IMR-90 (cell line): ENCODE data around the gene PIP4K2A. TPM values are rescaled to one million over a fixed set of nuclear protein-coding genes. Genes with fewer than 3 reads are reported as not detected.

Experiments used
- ATAC-seq: fragments of 200-7000 bp; cut with Tn5 transposase; 2 replicates; pipeline ENCODE4 v1.9.1; 2020; ENCODE audit warnings: low read depth, mild to moderate bottlenecking, moderate library complexity
- BruUV-seq: library from RNA; stranded (reverse); fragments of 400-500 nt; replicated peaks from 2 replicates; lab custom pipeline; 2021; lab: Mats Ljungman, UMichigan
- CTCF ChIA-PET: fragments of 300-600 bp; formaldehyde crosslinking; extraction: SDS; loops from one replicate; lab custom pipeline; 2021; ENCODE audit warnings: antibody characterized with exemption; lab: Yijun Ruan, JAX
- POLR2A ChIA-PET: fragments of 300-600 bp; sonication (Branson Sonifier 250); formaldehyde crosslinking; loops from one replicate; lab custom pipeline; 2022; ENCODE audit warnings: antibody characterized with exemption; ENCODE audit not compliant: unreplicated experiment; lab: Charles Lee
- DNase-seq: peaks from one replicate; pipeline ENCODE4 v3.0.0; 2013
- H2AFZ ChIP-seq: replicated peaks from 2 replicates; pipeline ENCODE3; 2013; ENCODE audit warnings: low read length, mild to moderate bottlenecking; ENCODE audit not compliant: poor library complexity
- H2AK5ac ChIP-seq: 2 replicates; pipeline ENCODE4 v1.6.1; 2013; ENCODE audit warnings: low read depth, low read length, inconsistent platforms
- H2AK9ac ChIP-seq: replicated peaks from 2 replicates; pipeline ENCODE3; 2013; ENCODE audit warnings: mild to moderate bottlenecking, low read depth, low read length, moderate library complexity; ENCODE audit not compliant: poor library complexity
- H2BK120ac ChIP-seq: 2 replicates; pipeline ENCODE4 v1.6.1; 2013; ENCODE audit warnings: low read depth, low read length, inconsistent platforms
- H2BK15ac ChIP-seq: 3 replicates; pipeline ENCODE4 v1.6.1; 2013; ENCODE audit warnings: low read depth, low read length, inconsistent platforms
- H2BK20ac ChIP-seq: 2 replicates; pipeline ENCODE4 v1.6.1; 2013; ENCODE audit warnings: low read depth, mild to moderate bottlenecking, inconsistent platforms, low read length, moderate library complexity
- H2BK5ac ChIP-seq: 2 replicates; pipeline ENCODE4 v1.6.1; 2013; ENCODE audit warnings: mild to moderate bottlenecking, low read depth, low read length, inconsistent platforms; ENCODE audit not compliant: poor library complexity, severe bottlenecking
- H3K14ac ChIP-seq: replicated peaks from 2 replicates; pipeline ENCODE4 v1.6.1; 2013; ENCODE audit warnings: low read depth, low read length, inconsistent platforms
- H3K18ac ChIP-seq: 2 replicates; pipeline ENCODE4 v1.6.1; 2013; ENCODE audit warnings: low read depth, low read length, control low read depth
- H3K23ac ChIP-seq: 2 replicates; pipeline ENCODE4 v1.6.1; 2013; ENCODE audit warnings: low read depth, low read length, inconsistent platforms
- H3K27ac ChIP-seq: 2 replicates; pipeline ENCODE4 v1.5.1; 2013; ENCODE audit warnings: mild to moderate bottlenecking, control low read depth, low read length; ENCODE audit not compliant: insufficient read depth
- H3K27me3 ChIP-seq: 2 replicates; pipeline ENCODE4 v1.6.1; 2013; ENCODE audit warnings: low read length; ENCODE audit not compliant: control insufficient read depth, insufficient read depth
- H3K36me3 ChIP-seq: 2 replicates; pipeline ENCODE4 v1.6.1; 2013; ENCODE audit warnings: low read length, mixed read lengths; ENCODE audit not compliant: control insufficient read depth, insufficient read depth
- H3K4ac ChIP-seq: 2 replicates; pipeline ENCODE4 v1.6.1; 2013; ENCODE audit warnings: low read depth, low read length, inconsistent platforms
- H3K4me1 ChIP-seq: 2 replicates; pipeline ENCODE4 v1.6.1; 2013; ENCODE audit warnings: low read length, mixed read lengths; ENCODE audit not compliant: control insufficient read depth, insufficient read depth
- H3K4me2 ChIP-seq: 2 replicates; pipeline ENCODE4 v1.6.1; 2013; ENCODE audit warnings: low read depth, mild to moderate bottlenecking, control low read depth, low read length, moderate library complexity
- H3K4me3 ChIP-seq: 2 replicates; pipeline ENCODE4 v1.5.1; 2013; ENCODE audit warnings: low read depth, mild to moderate bottlenecking, control low read depth, low read length, moderate library complexity; ENCODE audit not compliant: insufficient read depth
- H3K56ac ChIP-seq: 2 replicates; pipeline ENCODE4 v1.6.1; 2013; ENCODE audit warnings: low read length, inconsistent platforms; ENCODE audit not compliant: insufficient read depth; ENCODE audit errors: extremely low read depth
- H3K79me1 ChIP-seq, 2 experiments: 2 replicates each; pipeline ENCODE4 v1.6.1; 2013; ENCODE audit warnings: low read length in 2 of 2, inconsistent platforms in 1 of 2, low read depth in 1 of 2
- H3K9ac ChIP-seq: 2 replicates; pipeline ENCODE4 v1.6.1; 2013; ENCODE audit warnings: low read depth, low read length, control low read depth
- H3K9me1 ChIP-seq: 2 replicates; pipeline ENCODE4 v1.6.1; 2013; ENCODE audit warnings: low read length, inconsistent platforms; ENCODE audit not compliant: insufficient read depth
- H3K9me3 ChIP-seq: 2 replicates; pipeline ENCODE4 v1.6.1; 2013; ENCODE audit warnings: low read length; ENCODE audit not compliant: control insufficient read depth, insufficient read depth
- H4K20me1 ChIP-seq: 2 replicates; pipeline ENCODE4 v1.6.1; 2013; ENCODE audit warnings: low read length, inconsistent platforms; ENCODE audit not compliant: insufficient read depth
- H4K5ac ChIP-seq: 2 replicates; pipeline ENCODE4 v1.6.1; 2013; ENCODE audit warnings: mild to moderate bottlenecking, low read depth, low read length, control low read depth
- H4K8ac ChIP-seq, 2 experiments: 2 replicates each; pipeline ENCODE4 v1.6.1; 2013; ENCODE audit warnings: low read depth in 2 of 2, low read length in 2 of 2, control low read depth in 1 of 2, inconsistent platforms in 1 of 2
- H4K91ac ChIP-seq: 2 replicates; pipeline ENCODE4 v1.6.1; 2013; ENCODE audit warnings: low read depth, low read length, inconsistent platforms; ENCODE audit not compliant: insufficient read depth
- POLR2A ChIP-seq: IDR thresholded peaks from 2 replicates; pipeline ENCODE4 v1.6.1; 2012; ENCODE audit warnings: mild to moderate bottlenecking, low read depth, low read length
- RCOR1 ChIP-seq: IDR thresholded peaks from 2 replicates; pipeline ENCODE4 v1.6.1; 2012; ENCODE audit warnings: mild to moderate bottlenecking, low read length, improper control_type of control experiment; ENCODE audit not compliant: insufficient replicate concordance
- SMC3 ChIP-seq: fragments of 150-350 bp; IDR thresholded peaks from 2 replicates; pipeline ENCODE4 v1.6.1; 2016; ENCODE audit warnings: low read depth, mild to moderate bottlenecking, antibody characterized with exemption, low read length, moderate library complexity
- WGBS, 2 experiments: methylation state at CpG; one replicate each; pipeline versions ENCODE4 v1.1.5 to v1.1.7; 2013; ENCODE audit warnings: missing lambda C conversion rate in 2 of 2; ENCODE audit not compliant: insufficient read length in 1 of 2; ENCODE audit errors: extremely low coverage in 2 of 2; 5-methylcytosine and 5-hydroxymethylcytosine counted together
- dilution Hi-C: fragments of 300-500 bp; cut with HindIII; formaldehyde crosslinking; loops from one replicate; pipeline ENCODE4 v1.14.3; 2018; ENCODE audit warnings: low sequenced_read_pairs; ENCODE audit not compliant: unreplicated experiment
- in situ Hi-C: fragments of 300-500 bp; cut with MboI; formaldehyde crosslinking; loops from 3 replicates; pipeline ENCODE4 v1.14.3; 2019; ENCODE audit warnings: low sequenced_read_pairs, inconsistent platforms, mixed read lengths
- intact Hi-C: fragments of 100-400 bp; cut with micrococcal nuclease; formaldehyde crosslinking; loops from 2 replicates; pipeline ENCODE4 v1.10.0; 2022
- polyA plus RNA-seq, 3 experiments: library from polyadenylated mRNA; depleted of rRNA; stranded (reverse); fragments of >200 nt; gene quantifications; 2 replicates each; pipeline ENCODE4 v1.2.3, GENCODE V29; 2012; ENCODE audit warnings: low replicate concordance in 1 of 3
- total RNA-seq: library from RNA; depleted of rRNA; stranded (reverse); fragments of >200 nt; gene quantifications from 2 replicates; pipeline ENCODE4 v1.2.3, GENCODE V29; 2012

Gene PIP4K2A
- total and polyA plus RNA-seq, 2 of the 4 experiments (the other 2 are of a cell fraction): 9.8 to 18.1 TPM

DNA sequence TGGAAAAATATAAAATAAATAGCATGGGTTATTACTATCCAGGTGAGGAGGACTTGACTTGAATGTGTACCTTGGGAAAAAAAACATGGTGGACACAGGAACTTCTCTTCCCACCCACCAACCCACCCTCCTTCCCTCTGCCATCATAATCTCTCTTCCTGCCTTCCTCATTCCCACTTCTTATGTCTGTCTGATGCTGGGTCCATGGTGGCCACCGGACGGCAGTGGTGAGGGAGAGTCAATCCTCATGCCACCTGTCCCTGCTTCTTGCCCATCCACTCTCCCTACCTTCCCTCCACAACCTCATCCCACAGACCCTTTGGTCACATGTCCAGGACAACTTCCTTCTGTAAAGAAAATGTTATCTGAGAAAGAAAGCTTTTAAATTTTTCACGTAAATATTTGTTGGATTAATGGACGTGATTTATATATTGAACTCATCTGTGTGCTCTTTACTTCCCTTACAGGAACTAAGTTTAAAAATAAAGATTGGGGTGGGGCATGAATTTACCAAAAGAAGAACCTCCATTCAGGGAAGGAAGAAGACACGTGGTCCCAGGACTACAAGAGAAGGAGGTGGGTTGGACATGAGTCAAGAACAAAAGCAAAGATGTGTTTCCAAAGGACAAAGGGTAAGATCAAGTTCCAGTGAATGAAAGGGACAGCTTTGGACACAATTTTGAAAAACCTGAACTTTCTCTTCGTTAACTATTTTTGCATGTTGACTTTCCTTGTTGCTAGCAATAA is 104.5 kb downstream of the PIP4K2A start (continued):
- TF ChIP-seq RCOR1: no peak

DNA sequence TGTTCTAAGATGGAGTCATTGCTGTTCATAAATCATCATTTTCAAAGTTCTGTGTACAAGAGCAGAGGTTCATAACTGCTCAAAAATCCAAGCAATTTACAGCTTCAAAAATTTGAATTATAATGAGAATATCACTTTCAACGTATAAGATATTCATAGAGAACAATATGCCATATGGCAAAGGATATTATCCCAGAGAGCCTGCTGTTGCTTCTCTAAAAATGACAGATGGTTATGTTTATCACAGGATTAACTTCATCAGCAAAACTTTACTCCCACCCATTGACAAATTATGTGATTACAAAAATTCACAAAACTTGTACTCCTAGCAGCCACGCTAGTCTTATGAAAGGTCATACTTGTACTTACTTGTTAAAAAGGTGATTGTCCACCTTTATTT is 105.1 kb downstream of the PIP4K2A start:
- Histone ChIP-seq H4K5ac (no peak overlapping the region), H3K9ac (no peak overlapping the region), H2AK9ac (no peak overlapping the region), H3K4ac (no peak overlapping the region), H3K4me3 (no peak overlapping the region), H3K18ac (no peak overlapping the region), H2AK5ac (no peak overlapping the region), H3K27me3 (no peaks in the 10 kb centered on the region), H3K9me3 (no peaks in the 10 kb centered on the region), H2BK120ac (no peak overlapping the region), H3K4me2 (no peak overlapping the region), H4K20me1 (no peaks in the 10 kb centered on the region), H4K91ac (no peak overlapping the region), H2BK20ac (no peak overlapping the region), H2AFZ (no peak overlapping the region), H3K23ac (no peak overlapping the region), H3K9me1 (peaks cover 15% of the 10 kb centered on the region; the same call in 1 of the 2 replicates), H3K79me1 (peaks cover 28 to 63% of the 10 kb centered on the region in 2 experiments), H2BK5ac (no peak overlapping the region), H2BK15ac (no peak overlapping the region), H4K8ac (no peak overlapping the region), H3K14ac (no peak overlapping the region), H3K4me1 (peaks cover 8% of the 10 kb centered on the region), H3K36me3 (peaks cover 5% of the 10 kb centered on the region), H3K27ac (no peak overlapping the region), H3K56ac (no peak overlapping the region)
- ATAC-seq (no peak), DNase-seq (no peak)
- dilution Hi-C loops: no loop called here
- intact Hi-C loops: no loop called here
- BruUV-seq: no TSS peak
- ChIA-PET POLR2A (no interaction called here), CTCF (no interaction called here)
- in situ Hi-C loops: loop anchor here (25.0 kb wide), 1 partner anchor 1097 kb away; no protein-coding TSS in a partner anchor
- no peak for TF ChIP-seq SMC3
- no peak for TF ChIP-seq POLR2A
- WGBS, 2 experiments: no CpG with 5 or more reads among the region's 2 CpGs
